Muscle layer of colon (tissue), 2 donors: Measurements from ENCODE around the gene NOP9.

Experiments used
- H3K27ac ChIP-seq: one replicate; pipeline ENCODE4 v1.7.0; 2013; ENCODE audit warnings: low read depth, mild to moderate bottlenecking, low read length, moderate library complexity
- H3K27me3 ChIP-seq, 2 donors: one replicate each; pipeline ENCODE4 v1.7.0; 2013; ENCODE audit warnings: low read length in 2 of 2, mild to moderate bottlenecking in 2 of 2; ENCODE audit not compliant: insufficient read depth in 2 of 2, control insufficient read depth in 1 of 2
- H3K36me3 ChIP-seq: one replicate; pipeline ENCODE4 v1.7.0; 2013; ENCODE audit warnings: mild to moderate bottlenecking, low read length; ENCODE audit not compliant: insufficient read depth
- H3K4me1 ChIP-seq: one replicate; pipeline ENCODE4 v1.7.0; 2013; ENCODE audit warnings: mild to moderate bottlenecking, low read length; ENCODE audit not compliant: insufficient read depth
- H3K4me3 ChIP-seq, 2 donors: one replicate each; pipeline ENCODE4 v1.7.0; 2013; ENCODE audit warnings: low read length in 2 of 2, low read depth in 1 of 2, mild to moderate bottlenecking in 1 of 2, moderate library complexity in 1 of 2
- H3K9ac ChIP-seq: one replicate; pipeline ENCODE4 v1.7.0; 2013; ENCODE audit warnings: low read length
- H3K9me3 ChIP-seq: one replicate; pipeline ENCODE4 v1.7.0; 2013; ENCODE audit warnings: mild to moderate bottlenecking, low read length
- donor health status: abdominal sarcoma.
- donor health status: Adenocarcinoma of cecum.

The NOP9 gene

DNA sequence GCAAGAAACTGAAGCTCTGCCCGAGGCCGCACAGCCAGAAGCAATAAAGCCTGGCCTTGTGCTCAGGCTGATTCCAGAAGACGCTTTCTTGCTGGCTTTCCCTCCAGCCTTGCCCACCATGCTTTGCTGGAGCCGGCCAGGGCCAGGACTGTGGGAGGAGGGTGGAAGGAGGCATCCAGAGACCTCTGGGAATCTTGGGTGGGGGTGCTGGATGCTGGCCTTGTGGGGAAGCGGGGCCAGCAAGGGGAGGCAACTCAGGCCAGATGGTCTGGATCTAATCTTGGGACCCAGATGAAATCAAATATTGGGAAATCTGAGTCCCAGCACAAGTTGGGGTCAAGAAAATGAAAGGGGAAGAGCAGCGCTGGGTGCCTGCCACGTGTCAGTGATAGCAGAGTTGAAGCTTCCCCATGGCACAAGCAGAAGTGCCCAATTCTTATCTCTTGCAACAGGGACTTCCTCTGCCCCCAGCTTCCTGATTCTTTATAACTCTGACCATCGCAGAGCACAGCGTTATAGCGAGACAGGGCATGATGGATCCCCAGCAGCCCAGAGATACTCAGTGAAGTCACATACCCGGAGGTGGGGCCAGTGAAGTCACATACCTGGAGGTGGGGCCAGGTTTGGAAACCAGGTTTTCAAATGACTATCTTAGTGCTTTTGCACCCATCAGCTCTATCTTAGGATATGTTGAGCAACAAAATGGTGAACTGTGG lies 21.9 kb upstream of the NOP9 start:
- Histone ChIP-seq H3K27me3 (no peaks in the 10 kb centered on the region), H3K27ac (no peak overlapping the region), H3K36me3 (no peaks in the 10 kb centered on the region), H3K4me3 (no peak overlapping the region), H3K9me3 (no peaks in the 10 kb centered on the region), H3K4me1 (no peaks in the 10 kb centered on the region), H3K9ac (no peak overlapping the region)

DNA sequence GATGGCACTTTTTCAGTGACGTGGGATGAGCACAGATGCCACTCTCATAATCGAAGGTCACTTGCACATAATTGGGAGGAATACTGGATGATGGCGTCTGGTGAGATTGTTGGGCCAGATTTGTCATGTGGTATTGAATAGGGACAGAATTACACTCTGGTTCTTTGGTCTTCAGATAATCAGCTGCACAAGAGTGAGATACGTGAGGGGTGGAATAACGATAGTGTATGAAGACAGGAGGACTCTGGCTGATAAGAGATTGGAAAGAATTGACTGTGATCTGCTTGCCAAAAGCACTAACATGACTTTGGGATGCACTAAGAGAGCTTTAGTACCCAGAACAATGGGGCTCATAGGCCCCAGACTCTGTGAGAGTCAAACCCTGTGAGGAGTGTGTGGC lies 21.2 kb upstream of the NOP9 start:
- no peaks in the 10 kb centered on the region for H3K4me1 ChIP-seq

DNA sequence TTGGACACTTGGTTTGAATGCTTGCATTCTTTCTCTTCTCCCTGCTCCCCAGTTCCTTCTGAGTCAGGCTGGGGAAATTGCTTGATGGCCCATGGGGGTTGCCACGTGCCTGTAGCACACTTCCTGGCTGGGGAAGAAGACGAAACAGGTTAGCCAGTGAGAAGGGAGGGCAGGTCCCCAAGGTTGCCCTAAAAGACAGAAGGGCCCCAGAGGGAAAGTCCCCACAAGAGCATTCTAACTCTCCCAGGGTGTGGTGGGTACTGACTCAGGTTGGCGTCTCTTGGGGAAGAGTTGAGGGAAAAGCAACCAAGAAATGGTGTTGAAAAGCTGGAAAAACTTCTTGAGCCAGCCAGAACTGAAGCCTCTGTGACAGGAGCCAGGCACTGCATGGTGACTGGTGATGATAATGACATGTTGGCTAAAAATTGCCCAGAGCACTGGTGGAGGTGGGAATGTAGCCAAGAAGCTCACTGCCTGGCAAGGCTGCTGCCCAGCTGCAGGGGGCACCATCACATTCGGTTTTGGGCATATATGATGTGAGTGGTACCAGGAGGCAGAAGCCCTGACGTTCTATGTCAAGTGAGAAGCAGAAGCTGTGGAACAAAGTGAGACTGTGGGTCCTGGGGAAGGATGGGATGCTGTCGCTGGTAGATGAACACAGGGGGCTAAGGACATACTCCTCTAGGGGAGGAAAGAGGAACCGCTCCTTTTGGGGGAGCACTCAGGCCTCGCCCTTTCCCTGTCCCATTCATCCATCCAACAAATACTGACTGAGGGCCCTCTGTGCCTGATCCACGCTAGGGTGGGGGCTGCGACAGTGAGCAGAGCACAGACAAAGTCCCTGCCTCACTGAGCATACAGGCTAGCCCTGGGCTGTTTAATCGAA lies 20.1 kb upstream of the NOP9 start:
- Histone ChIP-seq H3K36me3 (no peaks in the 10 kb centered on the region), H3K4me1 (no peaks in the 10 kb centered on the region), H3K27ac (no peak overlapping the region), H3K9me3 (no peaks in the 10 kb centered on the region), H3K4me3 (no peak overlapping the region), H3K9ac (no peak overlapping the region), H3K27me3 (no peaks in the 10 kb centered on the region)

More for the DNA sequence above, 21.2 kb upstream of the NOP9 start:
- H3K9ac ChIP-seq, result no peak overlapping the region
- H3K9me3 ChIP-seq, result no peaks in the 10 kb centered on the region
- H3K36me3 ChIP-seq, result no peaks in the 10 kb centered on the region
- H3K27me3 ChIP-seq, result no peaks in the 10 kb centered on the region
- H3K27ac ChIP-seq, result no peak overlapping the region
- H3K4me3 ChIP-seq, result no peak overlapping the region

DNA sequence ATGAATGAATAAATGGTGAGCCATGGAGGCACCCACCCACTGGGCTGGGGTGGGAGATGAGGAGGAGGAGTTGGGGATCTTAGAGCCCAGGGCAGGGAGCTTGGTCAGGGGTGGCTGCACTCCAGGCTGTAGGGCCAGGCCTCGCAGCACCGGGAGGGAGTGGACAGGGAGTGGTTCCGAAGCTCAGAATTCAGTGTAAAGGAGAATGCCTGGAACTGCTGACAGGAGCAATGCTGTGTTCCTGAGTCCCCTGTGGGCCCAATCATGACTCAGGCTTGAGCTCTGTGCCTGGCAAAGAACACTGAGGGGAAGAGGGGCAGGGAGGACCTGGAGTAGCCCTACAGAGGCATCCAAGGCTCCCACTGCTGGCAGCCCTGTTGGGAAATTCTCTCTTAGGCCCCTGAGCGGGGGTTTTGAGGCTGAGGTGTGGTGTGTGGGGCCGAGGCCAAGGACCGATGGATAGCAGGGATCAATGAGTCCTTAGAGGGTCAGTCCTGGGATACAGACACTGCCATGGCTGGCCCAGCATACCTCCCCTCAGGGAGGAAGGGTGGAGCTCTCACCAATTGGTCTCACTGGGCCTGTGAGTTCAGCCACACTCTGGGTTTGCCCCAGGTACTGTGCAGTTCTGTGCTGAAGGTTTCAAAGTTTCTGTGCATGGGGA lies 18.7 kb upstream of the NOP9 start:
- H3K27ac ChIP-seq, result no peak overlapping the region
- H3K4me3 ChIP-seq, result no peak overlapping the region

DNA sequence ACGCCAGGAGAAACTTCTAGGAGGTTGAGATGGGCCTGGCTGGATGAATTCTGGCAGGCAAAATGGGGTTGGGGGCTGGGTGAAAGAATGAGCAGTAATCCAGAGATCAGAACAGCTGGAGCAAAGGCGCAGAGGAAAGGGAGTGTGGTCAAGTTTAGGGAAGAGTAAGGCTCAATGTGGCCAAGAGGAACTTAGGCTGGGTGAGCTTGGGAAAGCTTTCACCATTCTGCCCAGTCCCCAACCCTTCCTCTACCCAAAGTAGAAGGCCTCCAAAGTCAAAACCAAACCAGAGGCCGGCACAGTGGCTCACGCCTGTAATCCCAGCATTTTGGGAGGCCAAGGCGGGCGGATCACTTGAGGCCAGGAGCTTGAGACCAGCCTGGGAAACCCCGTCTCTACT lies 18.0 kb upstream of the NOP9 start:
- Histone ChIP-seq H3K4me1 (no peaks in the 10 kb centered on the region), H3K27me3 (no peaks in the 10 kb centered on the region), H3K27ac (no peak overlapping the region), H3K4me3 (no peak overlapping the region), H3K9ac (no peak overlapping the region), H3K9me3 (no peaks in the 10 kb centered on the region), H3K36me3 (no peaks in the 10 kb centered on the region)

More for the DNA sequence above, 18.7 kb upstream of the NOP9 start:
- Histone ChIP-seq H3K9ac (no peak overlapping the region), H3K36me3 (no peaks in the 10 kb centered on the region), H3K27me3 (no peaks in the 10 kb centered on the region), H3K9me3 (no peaks in the 10 kb centered on the region), H3K4me1 (no peaks in the 10 kb centered on the region)

DNA sequence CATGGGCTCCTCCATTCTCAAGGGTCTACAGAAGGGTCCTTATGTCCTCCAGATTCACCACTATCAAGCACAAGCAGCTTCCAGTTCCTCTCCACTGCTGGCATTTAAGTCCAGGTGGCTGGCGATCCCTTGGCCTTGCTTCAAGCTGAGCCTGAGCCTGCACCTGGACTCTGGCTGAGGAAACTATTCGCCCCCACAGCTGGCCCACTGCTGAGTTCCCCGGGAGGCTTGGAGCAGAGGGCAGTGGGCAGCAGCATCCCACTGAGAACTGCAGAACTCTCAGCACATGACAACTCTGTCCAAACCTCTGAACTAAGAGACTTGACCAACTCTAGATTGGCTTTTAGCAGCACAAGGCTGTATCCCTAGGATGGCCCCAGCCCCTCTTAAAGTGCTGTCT lies 16.9 kb upstream of the NOP9 start:
- Histone ChIP-seq H3K4me1 (no peaks in the 10 kb centered on the region), H3K4me3 (no peak overlapping the region), H3K9ac (no peak overlapping the region), H3K9me3 (no peaks in the 10 kb centered on the region), H3K27me3 (no peaks in the 10 kb centered on the region), H3K27ac (no peak overlapping the region), H3K36me3 (no peaks in the 10 kb centered on the region)

DNA sequence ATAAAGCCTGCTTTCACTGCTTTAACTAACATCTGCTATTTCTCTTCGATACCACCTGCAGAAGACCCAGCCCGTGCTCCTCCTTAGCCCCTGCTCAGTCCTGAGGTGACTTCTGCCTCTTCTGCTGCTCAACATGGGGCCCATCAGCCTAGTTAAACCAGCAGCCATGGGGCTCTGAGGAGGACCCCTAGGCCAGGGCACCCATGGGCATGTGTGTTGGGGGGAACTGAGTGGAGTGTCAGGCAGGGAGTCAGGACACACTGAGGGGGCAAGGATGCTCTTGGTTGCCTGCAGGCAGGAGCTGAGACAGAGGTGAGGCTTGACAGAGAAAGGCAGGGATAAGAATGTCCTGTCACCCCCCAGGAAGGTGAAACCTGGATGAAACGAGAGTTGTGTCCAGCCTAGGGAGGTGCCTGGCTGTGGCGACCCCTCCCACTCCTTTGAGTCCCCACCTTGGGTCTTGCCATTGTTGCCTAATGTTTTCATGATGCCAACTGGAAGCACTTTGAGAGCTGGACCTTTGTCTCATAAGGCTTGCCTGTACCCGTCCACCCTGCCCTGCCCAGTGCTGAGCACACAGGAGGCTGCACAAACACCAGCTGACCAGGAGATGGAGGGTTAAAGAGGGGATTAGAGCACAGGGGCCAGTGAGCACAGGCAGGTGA lies 15.7 kb upstream of the NOP9 start:
- Histone ChIP-seq H3K9ac (no peak overlapping the region), H3K4me3 (no peak overlapping the region), H3K9me3 (no peaks in the 10 kb centered on the region), H3K27me3 (no peaks in the 10 kb centered on the region), H3K4me1 (no peaks in the 10 kb centered on the region), H3K27ac (no peak overlapping the region), H3K36me3 (no peaks in the 10 kb centered on the region)

DNA sequence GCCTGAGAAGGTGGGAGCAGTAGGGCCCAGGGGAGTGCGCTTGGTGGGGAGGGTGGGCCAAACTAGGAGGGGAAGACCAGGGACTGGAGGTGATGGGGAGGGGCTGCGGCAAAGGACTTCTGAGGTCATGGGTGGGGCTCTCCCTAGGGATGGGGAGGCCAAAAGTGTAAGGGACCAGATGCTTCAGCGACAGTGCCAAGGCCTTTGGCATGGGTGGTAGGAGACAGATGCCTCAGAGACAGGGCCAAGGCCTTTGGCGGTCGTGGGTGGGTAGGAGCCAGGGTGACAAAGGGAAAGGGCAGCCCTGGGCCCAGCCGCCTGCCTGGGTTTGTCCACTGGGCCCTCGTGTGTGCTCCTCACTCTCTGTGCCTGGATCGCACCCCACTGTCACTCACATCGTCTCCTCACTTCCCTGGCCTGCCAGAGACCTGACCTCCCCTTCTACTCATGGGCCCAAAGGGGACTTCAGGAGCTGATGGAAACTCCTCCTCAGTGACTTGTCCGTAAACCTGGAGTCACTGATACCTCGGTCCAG lies 15.1 kb upstream of the NOP9 start:
- Histone ChIP-seq H3K9me3 (no peaks in the 10 kb centered on the region), H3K9ac (no peak overlapping the region), H3K27ac (no peak overlapping the region), H3K36me3 (peaks cover 3% of the 10 kb centered on the region), H3K27me3 (no peaks in the 10 kb centered on the region), H3K4me3 (no peak overlapping the region), H3K4me1 (no peaks in the 10 kb centered on the region)

DNA sequence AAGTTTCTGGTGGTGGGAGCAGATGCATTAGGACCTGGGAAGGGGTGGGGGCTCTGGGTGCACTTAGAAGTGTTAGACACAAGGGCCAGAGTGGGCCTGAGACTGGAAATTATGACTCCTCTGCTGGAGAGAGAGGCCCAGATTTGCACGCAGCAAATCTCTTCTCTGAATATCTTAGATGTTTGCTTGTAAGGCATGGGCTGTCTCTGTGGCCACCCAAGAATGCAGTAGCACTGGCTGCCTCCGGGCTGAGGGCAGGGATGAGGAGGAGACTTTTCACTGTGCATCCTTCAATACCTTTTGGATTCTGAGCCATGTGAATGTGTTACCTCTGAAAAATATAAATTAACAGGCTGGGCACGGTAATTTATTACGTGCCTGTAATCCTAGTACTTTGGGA lies 14.3 kb upstream of the NOP9 start:
- Histone ChIP-seq H3K9ac (no peak overlapping the region), H3K4me1 (no peaks in the 10 kb centered on the region), H3K4me3 (no peak overlapping the region), H3K27me3 (no peaks in the 10 kb centered on the region), H3K36me3 (peaks cover 10% of the 10 kb centered on the region), H3K27ac (no peak overlapping the region), H3K9me3 (no peaks in the 10 kb centered on the region)

DNA sequence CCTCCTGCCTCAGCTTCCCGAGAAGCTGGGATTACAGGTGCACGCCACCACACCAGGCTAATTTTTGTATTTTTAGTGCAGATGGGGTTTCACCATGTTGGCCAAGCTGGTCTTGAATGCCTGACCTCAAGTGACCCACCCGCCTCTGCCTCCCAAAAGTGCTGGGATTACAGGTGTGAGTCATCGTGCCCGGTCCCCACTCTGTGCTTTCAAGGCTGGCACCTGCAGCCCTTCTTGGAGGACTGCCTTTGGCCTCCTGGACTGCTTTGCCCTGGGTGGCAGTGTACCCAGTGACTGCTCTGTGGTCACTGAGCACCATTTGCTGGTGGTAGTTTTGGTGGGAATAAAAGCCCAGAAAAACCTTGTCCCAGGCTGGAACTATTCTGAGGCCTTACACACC lies 12.7 kb upstream of the NOP9 start:
- Histone ChIP-seq H3K9ac (no peak overlapping the region), H3K36me3 (peaks cover 27% of the 10 kb centered on the region), H3K4me3 (no peak overlapping the region), H3K27ac (no peak overlapping the region), H3K4me1 (no peaks in the 10 kb centered on the region), H3K9me3 (no peaks in the 10 kb centered on the region), H3K27me3 (no peaks in the 10 kb centered on the region)
